ENCODE data around the gene STIMATE. TPM values are rescaled to one million over a fixed set of nuclear protein-coding genes. Genes with fewer than 3 reads are reported as not detected.

Gene STIMATE
- total and polyA plus RNA-seq, 9 of the 15 experiments (the other 6 are each of a cell fraction or from before 2014, with no cell fraction given): 0.14 to 7.7 (median 4.9) TPM

DNA sequence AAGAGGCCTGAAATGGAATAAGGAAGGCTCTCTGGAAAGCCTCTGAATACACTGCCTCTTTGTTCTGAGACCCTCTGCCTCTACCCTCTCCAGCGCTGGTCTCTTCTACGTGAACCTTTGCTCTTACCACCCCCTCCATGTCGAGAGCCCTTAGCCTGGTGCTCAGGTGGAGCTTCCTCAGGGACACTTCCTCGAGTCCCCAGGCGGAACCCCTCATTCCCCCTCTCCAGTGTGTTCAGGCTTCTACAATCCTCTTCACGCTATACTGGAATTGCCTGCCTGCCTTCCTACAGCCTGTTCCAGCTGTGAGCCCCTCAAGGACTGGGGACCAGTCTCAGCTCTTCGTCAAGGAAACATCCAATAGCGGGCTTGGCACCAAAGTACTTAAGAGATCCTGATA lies 7.4 kb downstream of the STIMATE start:
- Histone ChIP-seq H3K27me3 (ENCODE audit: control insufficient read depth in 2 of 2, insufficient read depth in 2 of 2, low read length in 2 of 2) (no peaks in the 10 kb centered on the region), H3K4me1 (replicated peaks in 1 of 2; ENCODE audit: control insufficient read depth in 2 of 2, insufficient read depth in 2 of 2, low read length in 2 of 2) (no peaks in the 10 kb centered on the region; a peak in 2 of 5 replicates), H3K4me2 (ENCODE audit: insufficient read depth, low read length) (no peak overlapping the region), H3K9ac (ENCODE audit: insufficient read depth in 1 of 2, low read depth in 2 of 2, low read length in 2 of 2) (no peak overlapping the region), H3K9me3 (replicated peaks; ENCODE audit: control insufficient read depth, insufficient read depth, low read depth, low read length) (no peaks in the 10 kb centered on the region), H3K9me1 (ENCODE audit: control insufficient read depth, insufficient read depth, low read length) (no peaks in the 10 kb centered on the region), H3K79me2 (ENCODE audit: control insufficient read depth, insufficient read depth, low read length) (no peaks in the 10 kb centered on the region), H3K36me3 (ENCODE audit: control insufficient read depth, insufficient read depth, low read length) (no peaks in the 10 kb centered on the region), H4K20me1 (replicated peaks; ENCODE audit: control insufficient read depth, insufficient read depth, low read length) (no peaks in the 10 kb centered on the region), H2AFZ (ENCODE audit: low read depth, low read length) (no peak overlapping the region), H3K27ac (ENCODE audit: extremely low read depth, low read depth, low read length) (no peak overlapping the region), H3K4me3 (no peak overlapping the region)
- ATAC-seq (no peak), FAIRE-seq (no peak), DNase-seq (ENCODE audit: extremely low read depth in 1 of 4, low spot score in 3 of 4) (no peak)
- TF ChIP-seq RBM39 (optimal IDR thresholded peaks at IDR 0.05; ENCODE audit: low read depth, low read length) (no peak), HNRNPK (IDR thresholded peaks at IDR 0.05; ENCODE audit: low read depth, low read length, poor library complexity, severe bottlenecking) (no peak), PCBP1 (IDR thresholded peaks at IDR 0.05; ENCODE audit: low read depth, low read length, poor library complexity, severe bottlenecking) (no peak), HMGN3 (IDR thresholded peaks at IDR 0.05; ENCODE audit: borderline replicate concordance, extremely low read depth, insufficient read length, low read depth, low read length) (no peak), RAD21 (CRISPR knock-in tag; conservative IDR thresholded peaks at IDR 0.05 in 1 of 2, IDR thresholded peaks at IDR 0.05 in 1 of 2) (no peak), ZNF780A (CRISPR knock-in tag; IDR thresholded peaks at IDR 0.05) (no peak), TCF3 (CRISPR knock-in tag; IDR thresholded peaks at IDR 0.05) (no peak), FOXK2 (conservative IDR thresholded peaks at IDR 0.05 in 1 of 2, IDR thresholded peaks at IDR 0.05 in 1 of 2; ENCODE audit: low read depth in 2 of 2) (no peak), ZNF561 (CRISPR knock-in tag; conservative IDR thresholded peaks at IDR 0.05) (no peak)
- POLR2A ChIA-PET: interaction anchor here (0.9 to 1.2 kb wide), 2 partner anchors 16 to 54 kb away, joined by 3 to 4 read pairs; no protein-coding TSS in a partner anchor
- intact Hi-C loops (cut with micrococcal nuclease) (no loop called here), in situ Hi-C loops (cut with MboI) (no loop called here)
- CTCF ChIA-PET (ENCODE audit: low intra/inter-chr PET ratio): no interaction called here
- BruUV-seq (replicated peaks): no TSS peak
- WGBS (ENCODE audit: insufficient coverage, low coverage, missing lambda C conversion rate): 69% methylated on average over 8 of the region's 8 CpGs

All from K562 (cell line).